ENCODE results near the gene PAPOLB.

Gene PAPOLB

DNA sequence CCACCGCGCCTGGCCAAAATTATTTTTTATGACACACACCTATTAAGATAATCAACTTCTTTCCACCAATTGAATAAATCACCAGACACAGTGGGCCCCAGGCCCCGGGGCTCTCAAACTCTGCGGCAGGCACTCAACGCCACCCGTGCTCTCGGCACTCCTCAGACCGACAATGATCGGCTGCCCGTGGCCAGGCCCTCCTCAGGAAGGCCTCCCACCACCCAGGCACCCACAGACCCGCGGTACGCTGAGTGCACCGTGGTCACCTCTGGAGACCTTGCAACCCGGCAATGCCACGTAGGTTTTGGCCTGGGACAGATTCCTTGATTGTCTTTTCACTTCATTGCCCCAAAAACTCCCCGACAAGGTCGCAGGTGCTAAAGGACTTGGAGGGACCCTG is 14.8 kb upstream of the PAPOLB start:
- DNase-seq, result no peak

DNA sequence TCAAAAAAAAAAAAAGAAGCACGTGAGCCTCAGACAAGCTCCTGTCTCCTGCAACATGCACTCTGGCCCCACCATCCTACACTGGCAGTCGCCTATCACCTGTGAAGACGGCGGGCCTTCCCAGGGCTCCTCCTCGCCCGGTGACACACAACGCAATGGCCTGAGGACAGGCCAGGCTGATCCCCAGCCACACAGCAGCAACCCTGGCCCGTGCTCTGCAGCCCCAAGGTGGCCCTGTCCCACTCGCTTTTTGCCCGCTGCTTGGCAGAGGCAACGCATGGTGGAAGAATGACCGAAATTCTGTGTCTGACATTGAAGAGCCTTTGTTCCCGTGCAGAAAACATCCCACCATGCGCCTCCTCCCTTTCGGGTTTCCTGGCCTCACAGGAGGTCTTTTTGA is 13.6 kb upstream of the PAPOLB start:
- DNase-seq, result no peak

DNA sequence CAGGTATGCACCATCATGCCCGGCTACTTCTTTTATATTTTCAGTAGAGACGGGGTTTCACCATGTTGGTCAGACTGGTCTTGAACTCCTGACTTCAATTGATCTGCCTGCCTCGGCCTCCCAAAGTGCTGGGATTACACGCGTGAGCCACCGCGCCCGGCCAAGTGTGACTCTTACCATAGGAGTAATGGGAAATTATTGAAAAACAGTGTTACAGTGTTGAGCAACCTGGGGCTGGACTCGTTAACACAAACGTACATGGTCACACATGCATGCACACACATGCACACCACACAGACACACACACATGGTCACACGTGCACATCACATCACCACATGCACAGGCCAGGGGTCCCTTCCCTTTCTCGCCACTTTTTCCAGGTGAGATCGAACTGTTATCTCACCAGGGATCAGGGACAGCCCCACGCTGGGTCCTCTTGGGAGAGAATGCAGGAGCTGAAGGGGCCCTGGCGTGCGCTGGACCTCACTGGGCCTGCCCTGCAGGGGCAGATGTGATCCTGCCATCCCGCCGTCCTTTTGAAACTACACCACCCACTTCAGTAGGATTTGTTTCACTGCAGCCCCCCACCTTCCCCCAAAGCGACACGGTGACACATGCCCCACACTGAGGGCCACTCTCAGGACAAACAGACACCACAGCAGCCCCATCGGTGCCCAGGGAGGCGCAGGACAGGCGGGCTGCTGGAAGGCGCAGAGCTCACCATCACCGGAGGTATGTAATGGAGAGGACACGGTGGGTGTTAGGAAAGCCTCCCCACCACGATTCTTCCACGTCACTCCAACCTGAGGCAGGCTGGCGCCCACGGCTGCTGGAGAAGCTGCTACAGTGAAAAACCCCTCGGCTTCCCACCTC is 11.5 kb upstream of the PAPOLB start:
- no peak for DNase-seq

DNA sequence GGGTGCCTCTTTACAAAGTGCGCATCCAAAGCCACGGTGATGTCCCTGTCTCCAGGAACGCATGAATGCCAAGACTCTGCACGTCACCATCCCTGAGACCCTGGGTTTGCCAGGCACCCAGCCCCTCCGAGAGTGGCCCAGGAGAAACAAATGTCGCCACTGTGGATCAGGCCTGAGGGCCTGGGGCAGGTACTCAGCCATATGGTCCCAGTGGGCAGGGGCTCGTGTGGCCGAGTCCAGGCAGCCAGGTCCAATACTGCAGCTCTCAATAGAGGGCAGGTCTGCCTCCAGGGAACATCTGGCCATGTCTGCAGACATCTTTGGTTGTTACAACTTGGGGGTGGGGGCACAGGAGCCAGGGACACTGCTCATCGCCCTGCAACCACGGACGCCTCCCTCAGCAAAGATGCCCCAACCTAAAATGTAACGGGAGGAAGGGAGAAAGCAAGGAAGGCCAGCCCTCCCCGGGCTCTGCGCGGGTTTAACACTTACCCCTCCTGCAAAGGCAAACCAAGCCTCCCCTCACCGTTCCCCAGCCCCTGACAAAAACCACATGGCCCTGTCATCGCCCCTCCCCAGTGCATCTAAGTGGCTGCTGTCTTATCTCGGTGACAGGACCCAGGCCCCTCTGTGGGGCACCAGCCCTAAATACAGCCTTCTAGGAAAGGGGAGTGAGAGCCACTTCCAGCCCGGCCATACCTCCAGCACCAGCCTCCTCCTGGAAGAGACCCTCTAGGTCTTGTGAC is 10.3 kb upstream of the PAPOLB start:
- no peak for DNase-seq

DNA sequence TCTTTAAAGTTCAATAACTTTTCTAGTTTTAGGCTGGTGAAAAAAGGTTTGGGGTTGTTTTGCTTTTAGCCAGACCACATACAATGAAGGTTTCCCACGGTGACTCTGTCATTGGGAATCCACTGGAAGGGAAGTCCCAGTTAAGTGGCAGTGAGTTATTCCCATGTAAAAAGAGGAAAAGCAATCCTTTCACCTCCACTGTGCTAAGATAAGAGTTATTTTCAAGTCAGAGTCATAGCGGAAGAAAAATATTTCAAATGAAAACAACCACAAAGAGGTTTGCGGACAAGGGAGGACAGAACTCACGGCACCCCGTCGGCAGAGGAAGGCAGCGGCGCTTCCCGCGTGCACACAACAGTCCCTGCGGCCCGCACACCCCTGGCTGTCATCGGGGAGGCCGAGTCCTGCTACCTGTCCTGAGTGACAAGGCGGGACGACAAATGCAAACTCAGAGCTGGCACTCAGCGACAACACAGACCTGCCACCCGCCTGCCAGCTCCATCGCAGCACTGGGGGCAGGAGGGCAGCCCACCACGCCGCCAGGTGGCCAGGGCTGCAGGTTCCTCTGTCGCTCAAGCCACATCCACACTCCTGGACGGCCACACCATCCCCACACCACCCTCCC is 9.3 kb upstream of the PAPOLB start:
- DNase-seq, result no peak

DNA sequence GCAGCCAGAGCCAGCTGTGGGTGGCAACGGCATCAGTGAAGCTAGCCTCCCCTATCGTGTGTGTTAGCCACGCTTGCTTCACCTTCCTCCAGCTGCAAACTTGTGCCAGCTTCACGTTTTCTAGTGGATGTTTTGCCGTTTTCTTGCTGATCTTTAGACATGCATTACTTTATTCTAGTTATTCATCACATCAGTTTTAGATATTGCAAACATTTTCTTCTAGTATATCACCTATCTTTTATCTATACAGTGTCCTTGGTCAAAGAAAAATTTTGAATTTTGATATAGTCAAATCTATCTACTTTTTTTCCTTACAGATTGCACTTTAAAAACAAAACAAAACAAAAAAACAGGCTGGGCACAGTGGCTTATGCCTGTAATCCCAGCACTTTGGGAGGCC is 6.7 kb upstream of the PAPOLB start:
- no peak for DNase-seq

DNA sequence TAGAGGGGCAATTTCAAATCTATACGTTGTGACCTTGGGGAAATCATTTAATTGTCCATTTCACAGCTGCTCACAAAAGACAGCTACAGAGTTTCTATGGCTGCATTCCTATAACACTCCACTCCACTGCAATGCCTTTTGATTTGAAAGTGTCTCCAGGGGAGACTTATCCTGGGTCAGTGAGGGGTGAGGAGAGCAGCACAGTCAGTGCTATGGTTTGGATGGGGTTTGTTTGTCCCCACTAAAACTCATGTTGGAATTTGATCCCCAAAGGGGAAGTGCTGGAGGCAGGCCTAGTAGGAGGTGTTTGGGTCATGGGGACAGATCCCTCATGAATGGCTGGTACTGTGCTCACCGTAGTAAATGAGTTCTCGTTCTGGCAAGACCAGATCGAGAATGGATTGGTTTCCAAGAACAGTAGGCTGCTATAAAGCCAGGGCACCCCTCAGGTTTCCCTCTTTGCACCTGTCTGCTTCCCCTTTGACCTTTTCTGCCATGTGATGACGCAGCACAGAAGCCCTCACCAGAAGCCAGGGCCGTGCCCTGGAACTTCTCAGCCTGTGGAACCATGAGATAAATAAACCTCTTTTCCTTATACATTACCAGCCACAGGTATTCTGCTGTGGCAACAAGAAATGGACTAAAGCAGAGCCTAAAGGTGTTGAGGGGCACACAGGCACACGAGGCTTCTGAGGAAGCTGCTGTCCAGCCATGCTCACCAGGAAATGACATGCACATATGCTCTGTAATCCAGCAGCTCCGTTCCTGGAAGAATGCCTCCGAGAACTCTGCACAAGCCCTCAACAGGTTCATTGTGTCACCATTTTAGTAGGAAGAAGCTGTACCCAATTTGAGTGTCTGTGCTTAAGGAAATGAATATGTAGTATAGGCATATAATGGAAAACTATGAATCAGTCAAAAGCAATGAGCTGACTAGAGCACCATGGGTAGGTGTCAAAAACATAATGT is 5.0 kb upstream of the PAPOLB start:
- DNase-seq, result no peak

DNA sequence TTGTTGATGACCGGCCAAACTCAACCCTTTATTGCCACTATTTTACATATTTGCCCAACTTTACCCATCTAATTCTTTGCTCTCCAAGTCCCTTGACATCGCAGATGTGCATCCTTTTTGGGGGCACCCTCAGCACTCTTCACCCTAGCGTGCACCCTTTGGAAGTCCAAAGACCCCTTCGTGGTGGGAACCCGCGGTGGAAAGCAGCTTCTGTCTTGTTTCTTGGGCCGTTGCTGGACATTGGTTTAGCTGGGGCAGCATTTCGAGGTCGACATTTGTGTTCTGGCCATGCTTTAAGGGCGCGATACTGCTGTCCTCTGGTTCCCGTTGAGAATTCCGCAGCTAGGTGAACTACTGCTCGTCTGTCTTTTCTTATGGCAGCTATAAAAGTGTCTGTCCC is 326 bp upstream of the PAPOLB start:
- no peak for DNase-seq

DNA sequence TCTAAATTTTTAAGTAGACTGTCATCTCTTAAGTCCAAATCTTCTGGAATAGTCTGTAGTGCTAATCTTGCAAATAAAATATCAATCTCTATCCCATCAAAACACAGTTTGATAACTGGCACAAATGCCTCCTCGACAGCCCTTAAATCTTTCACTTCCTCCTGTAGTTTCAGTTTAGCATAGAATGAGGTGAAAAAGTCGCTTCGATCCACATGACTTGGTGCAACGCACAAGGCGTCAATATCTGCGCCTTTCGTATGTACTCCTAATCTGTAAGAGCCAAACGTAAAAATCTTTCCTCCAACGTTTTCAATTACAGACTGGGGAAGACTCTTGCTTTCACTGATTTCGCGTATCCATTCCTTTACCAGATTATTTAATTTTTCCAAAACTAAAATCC is 603 bp downstream of the PAPOLB start:
- no peak for DNase-seq

DNA sequence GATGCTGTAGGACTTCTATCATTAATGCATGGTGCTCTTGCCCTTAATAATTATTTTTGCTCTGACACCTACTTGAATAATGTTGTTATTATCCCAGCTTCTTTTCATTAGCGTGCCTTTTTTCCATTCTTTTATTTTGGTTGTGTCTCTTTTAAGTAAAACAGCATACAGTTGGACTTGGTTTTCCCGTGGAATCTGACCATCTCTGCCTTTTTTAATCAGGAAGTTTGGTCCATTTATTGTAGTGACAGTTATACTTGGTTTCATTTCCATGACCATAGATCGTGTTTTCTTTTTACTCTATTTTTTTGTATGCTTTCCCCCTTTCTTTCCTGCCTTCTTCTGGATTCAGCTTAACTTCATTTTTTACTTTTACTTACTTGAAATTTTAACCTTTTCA is 4.6 kb downstream of the PAPOLB start:
- no peak for DNase-seq

DNA sequence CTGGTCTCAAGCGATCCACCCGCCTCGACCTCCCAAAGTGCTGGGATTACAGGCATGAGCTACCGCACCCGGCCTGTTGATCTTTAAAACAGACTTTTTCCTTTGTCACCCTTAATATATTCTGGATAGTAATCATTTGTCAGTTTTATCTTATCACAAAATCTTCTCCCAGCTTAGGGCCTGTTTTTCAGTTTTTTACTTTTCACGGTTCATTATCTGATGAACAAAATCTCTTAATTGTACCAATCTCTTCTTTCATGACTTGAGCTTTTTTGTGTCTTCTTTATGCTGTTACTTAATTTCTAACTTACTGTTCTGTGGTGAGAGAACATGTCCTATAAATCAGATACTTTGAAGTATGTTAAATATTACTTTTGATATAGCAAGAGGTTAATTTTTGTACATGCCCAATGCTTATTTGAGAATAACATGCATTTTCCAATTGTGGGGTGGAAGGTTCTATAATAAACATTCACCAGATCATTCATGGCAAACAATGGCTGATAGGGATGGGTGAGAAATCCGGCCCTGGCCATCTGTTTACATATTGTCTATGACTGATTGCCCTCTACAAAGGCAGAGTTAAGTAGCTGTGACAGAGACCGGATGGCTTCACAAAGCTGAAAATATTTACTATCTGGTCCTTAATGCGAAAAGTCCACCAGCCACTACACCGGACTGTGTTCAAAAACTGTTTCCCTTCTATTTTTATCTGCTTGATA is 5.3 kb downstream of the PAPOLB start:
- no peak for DNase-seq

DNA sequence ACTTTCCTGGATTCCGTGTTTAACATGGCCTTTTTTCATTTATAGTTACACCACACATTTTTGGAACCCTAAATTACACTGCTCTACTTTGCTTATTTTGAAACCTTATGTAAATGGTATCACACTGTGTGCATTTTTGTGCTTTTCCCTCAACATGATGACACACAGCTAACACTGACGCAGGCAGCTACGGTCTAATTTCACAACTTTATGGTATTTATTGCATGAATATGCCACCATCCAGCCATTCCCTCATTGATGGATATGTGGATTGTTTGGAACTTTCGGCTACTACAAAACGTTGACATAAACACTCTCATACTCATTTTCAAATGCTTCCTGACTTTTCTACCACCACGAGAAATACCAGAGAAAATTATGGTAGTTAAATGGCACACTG is 6.9 kb downstream of the PAPOLB start:
- DNase-seq, result no peak

DNA sequence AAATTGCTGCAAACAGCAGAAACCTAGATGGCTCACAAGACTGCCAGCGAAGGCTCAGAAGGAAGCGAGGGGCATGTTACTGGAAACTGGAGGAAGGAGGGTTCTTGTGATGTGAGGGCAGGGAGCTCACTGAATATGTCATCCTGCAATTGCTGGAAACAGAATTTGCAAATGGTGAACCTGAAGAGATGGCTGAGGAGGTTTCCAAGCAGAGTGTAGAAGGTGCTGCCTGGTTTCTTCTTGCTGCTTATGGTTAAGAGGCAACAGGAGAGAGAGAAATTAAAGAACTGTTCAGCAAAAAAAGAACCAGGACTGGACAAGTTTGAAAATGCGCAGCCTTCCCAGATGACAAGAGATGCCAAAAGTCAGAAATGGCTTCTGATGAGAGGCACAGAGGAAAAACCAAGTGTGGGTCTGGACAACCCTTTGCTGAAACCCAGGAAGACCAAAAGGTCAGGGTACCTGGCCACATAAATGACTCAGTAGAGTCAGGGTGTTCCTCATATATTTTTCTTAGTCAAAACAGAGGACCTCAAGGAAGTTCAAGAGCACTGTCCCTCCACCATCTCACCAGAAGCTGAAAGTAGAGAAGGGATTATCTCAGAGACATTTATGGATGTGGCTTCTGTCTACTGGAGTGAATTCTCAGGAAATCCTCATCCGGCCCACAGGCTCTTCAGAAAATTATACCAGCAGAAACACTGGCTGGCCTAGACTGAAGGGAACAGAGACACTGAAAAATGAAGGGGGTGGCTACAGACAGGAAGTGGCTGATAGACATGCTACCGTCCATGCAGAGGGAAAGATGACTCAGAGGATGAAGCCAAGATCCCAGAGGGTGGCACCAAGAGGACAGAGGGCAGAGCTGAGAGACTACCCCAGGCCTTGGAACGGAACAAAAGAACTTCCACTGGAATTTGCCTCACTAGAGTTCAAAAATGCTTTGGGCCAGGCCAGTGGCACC is 10.1 kb downstream of the PAPOLB start:
- no peak for DNase-seq

DNA sequence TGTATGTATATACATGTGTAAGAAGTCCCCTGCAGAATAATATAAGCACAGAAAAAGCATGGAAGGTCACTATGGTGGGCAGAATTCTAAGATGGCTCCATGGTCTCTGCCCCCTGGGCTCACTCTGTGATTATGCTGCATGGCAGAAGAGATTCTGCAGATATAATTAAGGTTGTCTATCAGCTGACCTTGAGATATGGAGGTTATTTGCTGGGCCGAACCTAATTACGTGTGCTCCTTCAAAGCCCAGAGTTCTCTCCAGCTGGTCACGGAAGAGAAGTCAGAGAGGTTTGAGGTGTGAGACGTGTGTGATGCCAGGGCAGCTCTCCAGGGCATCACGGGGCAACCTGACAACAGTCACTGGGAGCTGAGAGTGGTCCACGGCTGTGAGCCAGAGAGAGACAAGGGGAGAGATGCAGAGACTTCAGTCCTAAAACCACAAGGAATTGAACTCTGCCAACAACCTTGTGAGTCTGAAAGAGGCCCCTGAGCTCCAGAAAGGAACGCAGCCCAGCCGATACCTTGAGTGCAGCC is 11.5 kb downstream of the PAPOLB start:
- DNase-seq, result no peak

DNA sequence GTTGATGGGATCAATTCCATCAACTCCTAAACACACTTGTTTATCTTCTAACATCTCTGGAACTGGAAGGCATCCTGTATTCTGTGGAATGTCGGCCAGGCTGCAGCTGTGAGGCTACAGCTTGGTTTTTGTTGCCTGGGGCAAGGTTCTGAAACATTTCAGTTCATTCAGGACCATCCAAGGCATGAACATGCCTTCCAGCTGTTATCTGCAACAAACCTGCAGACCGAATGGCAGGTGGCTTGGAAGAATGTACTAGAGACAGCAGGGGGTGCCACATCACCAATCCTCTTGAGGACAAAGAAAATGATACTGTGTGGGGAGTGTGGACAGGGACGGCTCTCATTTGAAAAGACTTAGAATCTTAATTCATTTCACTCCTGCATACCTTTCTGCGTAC is 12.4 kb downstream of the PAPOLB start:
- no peak for DNase-seq

DNA sequence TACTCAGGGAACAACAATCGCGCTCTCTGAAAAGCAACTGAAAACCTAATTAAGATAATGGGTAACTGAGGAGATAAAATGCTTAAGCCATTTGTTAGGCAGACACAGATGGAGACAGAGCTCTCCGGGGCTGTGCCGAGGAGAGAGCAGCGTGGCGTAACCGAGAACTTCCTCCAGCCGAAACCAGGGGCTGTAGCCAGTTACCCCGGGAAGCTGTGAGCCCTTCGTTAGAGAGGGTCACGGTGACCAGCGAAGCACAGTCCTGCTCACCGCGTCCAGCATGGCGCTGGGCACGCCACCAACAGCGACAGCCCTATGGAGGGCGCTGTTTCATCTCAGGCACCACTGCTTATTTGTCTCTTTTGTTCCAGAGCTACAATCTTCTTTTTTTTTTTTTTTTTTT is 16.1 kb downstream of the PAPOLB start:
- no peak for DNase-seq

DNA sequence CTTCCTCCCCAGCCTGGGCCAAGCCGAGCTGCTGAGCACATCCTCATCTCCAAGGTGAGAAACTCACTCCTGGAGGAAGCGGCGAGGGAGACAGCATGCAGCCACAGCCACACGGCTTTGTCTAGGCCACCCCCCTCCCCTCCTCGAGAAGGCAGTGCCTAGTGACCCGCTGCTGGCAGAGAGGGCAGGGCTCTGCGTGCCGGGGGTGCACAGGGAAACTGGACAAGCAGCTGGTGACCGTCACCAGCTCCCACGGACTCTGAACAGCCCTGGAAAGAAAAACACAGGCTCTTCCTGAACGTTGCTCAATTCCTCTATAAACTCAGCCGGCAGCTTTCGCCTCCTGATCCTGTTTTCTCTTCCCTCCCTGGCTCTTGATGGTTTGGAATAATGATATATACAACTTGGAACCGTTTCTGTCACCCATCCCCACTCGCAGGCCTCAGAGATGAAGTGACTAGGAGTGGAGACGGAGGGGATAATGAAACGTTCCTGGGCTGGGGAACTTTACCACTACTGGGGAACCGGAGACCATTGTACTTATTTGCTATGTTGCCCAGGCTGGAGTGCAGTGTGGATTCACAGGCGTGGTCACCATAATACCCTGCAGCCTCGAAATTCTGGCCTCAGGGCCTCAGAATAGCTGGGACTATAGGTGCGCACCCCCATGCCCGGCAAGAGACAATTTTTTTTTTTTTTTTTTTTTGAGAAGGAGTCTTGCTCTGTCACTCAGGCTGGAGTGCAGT is 19.3 kb downstream of the PAPOLB start:
- DNase-seq, result no peak

DNA sequence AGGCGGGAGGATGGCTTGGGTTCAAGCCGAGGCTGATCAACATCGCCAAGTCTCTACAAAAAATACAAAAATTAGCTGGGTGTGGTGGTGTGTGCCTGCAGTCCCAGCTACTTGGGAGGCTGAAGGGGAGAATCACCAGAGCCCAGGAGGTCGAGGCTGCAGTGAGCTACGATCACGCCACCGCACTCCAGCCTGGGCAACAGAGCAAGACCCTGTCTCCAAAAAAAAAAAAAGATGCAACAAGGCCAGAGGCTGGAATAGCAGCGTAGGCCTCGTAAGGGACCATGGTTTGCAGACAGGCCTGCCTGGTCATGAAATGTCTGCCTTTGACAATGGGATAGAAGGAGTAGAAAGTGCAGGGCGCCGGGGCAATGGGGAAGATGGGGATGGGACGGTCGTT is 20.0 kb downstream of the PAPOLB start:
- DNase-seq, result no peak

DNA sequence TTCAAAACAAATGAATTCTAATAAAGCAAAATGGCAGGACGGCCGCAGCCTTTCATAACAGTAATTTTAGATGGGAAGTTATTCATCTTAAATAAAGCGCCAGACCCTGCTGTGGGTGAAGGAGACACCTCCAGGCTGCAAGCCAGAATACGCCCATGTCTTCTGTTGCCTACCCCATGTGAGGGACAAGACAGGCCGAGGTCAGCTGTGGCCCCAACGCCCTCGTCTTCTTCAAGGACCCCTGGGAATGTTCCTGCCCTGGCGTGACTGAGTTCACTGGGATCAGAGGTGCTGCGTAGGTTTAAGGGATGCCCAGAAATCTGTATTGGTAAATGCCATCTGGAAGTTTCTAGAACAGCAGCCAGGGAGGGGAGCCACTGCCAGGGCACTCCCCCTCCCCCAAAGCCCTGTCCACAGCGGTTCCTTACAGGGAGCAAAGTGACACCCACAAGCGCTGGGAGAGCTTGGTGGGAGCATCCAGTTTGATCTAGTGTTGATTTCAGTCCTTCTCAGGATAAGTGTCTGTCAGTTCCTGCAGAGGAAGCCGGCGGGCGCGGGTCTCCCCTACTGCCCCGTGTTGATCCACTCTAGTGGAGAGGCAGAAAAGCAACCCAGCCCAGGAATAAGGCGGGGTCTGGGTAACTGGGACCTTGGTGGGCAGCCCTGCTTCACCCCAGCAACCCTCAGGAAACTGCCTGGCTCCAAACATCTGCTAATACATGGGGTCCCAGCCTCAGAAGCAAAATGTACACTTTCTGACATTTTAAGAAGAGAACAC is 20.6 kb downstream of the PAPOLB start:
- peak; percentile 32 for DNase-seq

All from activated CD8-positive, alpha-beta memory T cell treated with anti-CD3 and anti-CD28 coated beads for 24 hours (primary cell).